NCI-H524 treated with DMSO at 0.1 percent for 48 hours (cell line): ENCODE measurements around the gene RPSA.
"Not testable (repeated sequence)": the region's sequence is repeated elsewhere in the genome, so short reads cannot be mapped to it uniquely, and the experiment has no call there.

Experiments used
- DNase-seq: peaks from one replicate; lab custom pipeline; 2025; lab: John Stamatoyannopoulos, UW

Gene RPSA

DNA sequence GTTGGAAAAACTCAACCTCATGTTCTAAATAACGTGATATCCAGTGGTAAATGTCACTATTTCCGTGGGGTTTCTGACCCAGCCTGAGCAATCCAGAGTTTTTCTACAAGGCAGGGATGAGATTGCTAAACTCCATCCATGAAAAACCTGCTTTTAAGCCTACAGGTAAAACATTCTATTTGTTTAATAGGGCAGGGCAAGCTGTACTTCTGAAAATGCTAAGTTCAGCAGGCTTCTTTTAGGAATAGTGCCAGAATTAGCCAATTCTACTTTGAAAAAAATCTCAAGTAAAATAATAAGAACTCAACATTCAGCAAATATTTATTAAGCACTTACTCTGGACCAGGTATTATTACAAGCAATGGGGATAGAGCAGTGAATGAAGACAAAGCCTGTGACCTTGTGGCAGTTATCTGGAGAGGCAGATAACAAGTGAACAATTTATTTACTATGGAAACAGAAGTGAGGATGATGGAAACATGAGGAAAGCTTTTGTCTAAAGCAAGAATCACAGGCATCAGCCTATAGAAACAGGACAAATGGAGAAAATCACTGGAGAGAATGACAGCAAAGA lies 13.3 kb downstream of the RPSA start:
- no peak for DNase-seq

DNA sequence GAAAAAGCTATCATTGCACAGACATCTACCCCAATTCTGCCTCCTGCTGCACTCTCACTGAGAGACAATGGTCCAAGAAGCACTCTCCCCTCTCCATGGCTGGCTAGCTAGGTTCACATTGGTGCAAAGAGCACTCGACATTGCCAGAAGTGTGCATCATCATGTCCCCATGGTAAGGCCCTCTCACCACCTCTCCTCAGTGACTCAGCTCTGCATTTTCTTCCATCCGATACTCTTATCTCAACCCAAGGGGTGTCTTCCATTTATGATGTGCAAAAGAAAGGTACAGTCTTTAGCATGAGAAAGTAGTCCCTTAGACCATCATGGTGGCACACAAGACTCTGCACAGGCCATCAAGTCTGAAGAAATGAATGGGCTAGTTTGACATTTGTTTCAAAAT lies 14.0 kb downstream of the RPSA start:
- no peak for DNase-seq

DNA sequence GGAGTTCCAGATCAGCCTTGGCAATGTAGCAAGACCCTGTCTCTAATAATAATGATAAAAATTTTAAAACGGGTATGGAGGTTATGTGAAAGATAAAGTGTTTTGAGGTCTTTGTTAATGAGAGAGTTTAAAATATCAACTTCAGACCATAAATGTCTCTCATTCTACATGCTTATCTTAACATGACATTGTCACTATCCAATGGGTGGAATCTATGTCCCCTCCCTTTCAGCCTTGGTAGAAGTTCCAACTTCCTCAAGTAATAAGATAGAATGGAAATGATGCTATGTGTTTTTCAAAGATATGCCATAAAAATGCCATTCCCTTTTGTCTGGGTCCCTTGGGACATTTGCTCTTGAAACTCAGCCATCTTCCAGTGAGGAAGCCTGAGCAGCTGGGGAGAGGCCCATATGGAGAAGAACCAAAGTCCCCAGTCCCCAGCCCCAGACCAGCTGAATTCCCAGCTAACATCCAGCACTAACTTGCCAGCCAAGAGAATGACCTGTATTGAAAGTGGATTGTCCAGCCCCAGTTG lies 17.0 kb downstream of the RPSA start:
- no peak for DNase-seq

DNA sequence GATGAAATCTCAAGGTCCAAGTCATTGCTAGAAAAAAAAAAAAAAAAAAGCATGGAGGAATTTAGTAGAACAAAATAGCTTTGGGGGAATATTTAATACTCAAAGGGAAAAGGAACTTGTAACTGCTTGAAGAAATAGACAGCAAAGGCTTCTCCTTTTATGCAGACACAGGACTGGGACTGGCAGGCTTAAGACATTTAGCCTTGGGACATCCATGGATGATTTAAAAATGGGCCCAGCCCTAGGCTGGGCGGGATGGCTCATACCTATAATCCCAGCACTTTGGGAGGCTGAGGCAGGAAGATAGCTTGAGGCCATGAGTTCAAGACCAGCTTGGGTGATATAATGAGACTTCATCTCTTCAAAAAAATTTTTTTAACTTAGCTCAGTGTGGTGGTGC lies 19.8 kb downstream of the RPSA start:
- DNase-seq: no peak

DNA sequence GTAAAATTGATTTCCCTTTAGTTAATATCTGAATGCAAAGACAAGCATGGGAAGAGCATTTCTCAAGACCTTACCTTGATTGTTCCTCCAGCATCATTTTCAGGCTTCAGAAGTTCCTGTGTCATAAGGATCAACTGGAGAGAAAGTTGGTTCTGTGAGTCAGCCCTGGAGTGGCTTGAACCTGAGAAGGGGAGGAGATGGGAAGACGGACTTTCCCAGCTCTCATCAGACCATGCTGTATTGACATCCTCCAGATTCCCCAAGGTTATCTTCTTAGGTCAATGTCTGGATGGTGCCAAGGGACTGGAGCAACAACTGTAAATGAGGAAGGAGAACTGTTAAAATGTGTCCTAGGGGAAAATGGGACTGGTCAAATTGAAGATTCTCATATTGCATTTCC lies 21.0 kb downstream of the RPSA start:
- no peak for DNase-seq

DNA sequence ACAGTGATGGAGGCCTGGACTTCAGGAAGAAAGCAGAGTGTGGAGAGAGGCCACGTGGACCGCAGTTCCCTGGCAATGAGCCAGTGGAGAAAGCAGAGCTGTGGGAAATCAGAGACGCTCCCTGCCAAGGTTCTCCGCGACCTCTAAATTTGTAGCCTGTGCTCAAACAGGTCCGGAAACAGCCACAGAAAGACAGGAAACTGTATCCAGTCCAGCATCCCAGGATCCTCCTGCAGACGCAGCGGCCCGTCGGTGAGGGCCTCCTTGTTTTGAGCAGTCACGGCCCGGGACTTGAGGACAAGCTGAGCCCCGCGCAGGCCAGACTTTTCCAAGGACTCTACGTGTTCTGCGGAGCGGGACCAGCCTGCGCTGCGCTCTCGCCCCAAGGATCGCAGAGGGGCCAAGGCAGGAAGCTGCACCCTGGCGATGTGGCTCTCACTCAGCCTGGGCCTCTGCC lies 22.3 kb downstream of the RPSA start:
- DNase-seq: no peak

DNA sequence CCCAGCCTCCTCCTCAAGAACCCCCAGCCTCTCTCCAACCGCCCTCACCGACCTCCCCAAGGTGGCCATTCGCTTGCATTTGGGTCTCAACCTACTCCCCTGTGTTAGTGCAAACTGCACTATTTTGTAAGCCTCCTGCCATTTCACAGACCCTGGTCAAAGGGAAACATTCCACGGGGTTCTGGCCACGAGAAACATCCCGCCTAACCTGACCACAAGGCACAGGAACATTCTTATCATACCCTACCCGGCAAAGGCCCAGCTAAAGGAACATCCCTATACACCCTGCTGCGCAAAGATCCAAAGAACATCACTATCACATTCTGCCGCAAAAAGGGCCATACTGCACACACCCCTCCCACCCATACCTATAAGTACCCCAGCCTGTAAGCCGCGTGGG lies 22.9 kb downstream of the RPSA start:
- DNase-seq: no peak

DNA sequence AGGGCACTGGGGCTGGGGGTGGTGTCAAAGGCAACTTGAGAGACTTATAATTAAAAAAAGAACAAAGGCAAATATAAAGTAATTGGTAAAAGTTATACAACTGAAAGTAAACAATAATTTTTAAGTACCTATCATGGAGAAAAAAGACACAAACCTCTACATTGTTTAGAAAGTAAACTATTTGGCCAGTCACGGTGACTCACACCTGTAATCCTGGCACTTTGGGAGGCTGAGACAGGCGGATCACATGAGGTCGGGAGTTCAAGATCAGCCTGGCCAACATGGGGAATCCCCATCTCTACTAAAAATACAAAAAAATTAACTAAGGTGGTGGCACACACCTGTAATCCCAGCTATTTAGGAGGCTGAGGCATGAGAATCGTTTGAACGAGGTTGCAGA lies 25.8 kb downstream of the RPSA start:
- no peak for DNase-seq

DNA sequence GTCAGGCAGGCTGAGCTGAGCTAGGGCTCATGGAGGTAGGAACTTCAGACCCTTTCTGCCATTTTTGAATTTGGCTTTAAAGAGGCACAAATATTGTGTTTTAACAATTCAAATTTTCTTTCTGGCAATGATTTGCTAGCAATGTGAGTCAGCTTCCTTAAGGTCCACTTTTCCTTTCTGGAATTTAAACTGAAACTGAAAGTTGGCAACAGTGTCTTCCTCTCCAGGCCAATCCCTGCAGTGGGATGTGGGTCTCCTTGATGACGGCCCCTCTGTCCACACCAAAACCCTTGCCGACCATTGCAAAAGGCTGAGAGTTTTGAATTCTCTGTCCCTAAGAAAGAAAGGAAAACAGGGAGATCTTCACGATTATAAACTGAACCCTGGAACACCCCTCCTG lies 27.1 kb downstream of the RPSA start:
- no peak for DNase-seq

DNA sequence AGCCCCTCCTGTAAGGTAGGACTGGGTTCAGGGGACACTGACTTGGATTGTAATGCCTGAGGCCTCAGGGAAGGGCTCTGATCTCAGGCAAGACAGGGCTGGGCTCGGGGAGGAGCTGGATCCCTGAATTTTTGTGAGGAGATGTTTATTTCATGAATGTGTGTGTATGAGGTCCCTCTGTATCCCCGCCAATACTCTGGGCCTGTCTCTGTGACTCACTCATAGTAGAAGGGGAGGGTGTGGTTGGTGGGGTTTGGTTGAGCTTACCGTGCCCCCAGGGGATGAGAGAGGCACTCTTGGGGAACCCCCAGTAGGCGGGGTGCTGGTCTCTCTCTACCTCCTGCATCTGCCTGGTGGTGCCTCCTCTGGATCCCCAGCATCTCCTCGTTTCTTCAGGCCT lies 28.1 kb downstream of the RPSA start:
- no peak for DNase-seq

DNA sequence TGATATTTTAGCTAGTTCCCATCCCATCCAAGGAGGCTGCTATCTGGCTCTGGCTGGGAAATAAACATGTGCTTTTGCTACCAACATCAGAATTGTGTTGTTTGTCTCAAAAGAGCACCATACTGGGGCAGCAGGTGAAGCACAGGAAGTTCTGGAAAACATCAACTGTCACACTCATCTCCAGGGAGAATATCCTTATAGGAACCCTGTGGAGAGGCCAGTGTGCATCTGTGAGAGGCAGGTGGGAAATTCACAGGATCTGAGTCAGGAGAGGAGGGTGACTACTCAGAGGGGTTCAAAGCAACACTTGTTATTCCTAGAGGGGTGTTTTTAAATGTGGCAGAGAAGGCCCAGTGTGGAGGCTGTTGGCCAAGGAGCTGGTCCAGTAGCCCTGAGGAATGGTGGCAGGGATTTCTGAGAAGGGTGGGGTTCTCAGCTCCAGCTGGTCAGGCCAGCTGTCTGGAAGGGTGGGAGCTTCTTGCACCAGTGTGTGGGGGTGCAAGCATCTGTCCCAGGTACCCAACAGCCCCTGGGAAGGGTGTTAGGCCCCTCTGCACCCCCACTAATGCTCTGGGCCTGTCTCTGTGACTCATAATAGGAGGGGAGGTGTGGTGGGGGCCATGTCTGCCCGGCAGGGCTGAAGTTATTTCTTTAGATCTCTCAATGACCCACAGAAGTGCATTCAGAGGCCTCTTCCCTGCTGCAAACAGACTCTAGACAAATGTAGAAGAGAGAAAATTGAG lies 28.7 kb downstream of the RPSA start:
- DNase-seq: no peak

DNA sequence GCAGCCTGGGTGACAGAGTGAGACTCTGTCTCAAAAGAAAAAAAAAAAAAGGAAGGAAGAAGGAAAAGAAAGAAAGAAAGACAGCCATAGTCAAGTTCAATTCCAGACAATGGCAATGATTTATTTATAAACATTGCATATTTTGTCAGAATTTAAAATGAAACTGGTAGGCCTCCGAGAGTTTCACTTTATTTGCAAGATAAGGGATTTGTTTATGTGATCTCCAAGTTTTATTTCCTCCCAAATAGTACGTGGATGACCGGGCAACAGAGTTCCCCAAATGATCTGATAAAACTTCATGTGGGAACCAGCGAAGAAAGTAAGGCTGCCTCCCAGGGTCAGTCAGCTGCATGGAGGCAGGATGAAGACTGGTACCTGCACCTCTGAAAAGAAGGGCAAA lies 32.4 kb downstream of the RPSA start:
- DNase-seq: no peak

DNA sequence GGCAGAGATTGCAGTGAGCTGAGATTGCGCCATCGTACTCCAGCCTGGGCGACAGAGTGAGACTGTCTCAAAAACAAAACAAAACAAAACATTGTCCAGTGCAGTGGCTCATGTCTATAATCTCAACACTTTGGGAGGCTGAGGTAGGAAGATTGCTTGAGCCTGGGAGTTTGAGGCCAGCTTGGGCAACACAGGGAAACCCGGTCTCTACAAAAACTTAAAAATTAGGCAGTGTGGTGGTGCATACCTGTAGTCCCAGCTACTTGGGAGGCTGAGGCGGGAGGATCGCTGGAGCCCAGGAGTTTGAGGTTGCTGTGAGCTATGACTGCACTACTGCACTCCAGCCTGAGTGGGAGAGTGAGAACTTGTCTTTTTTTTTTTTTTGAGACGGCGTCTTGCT lies 33.8 kb downstream of the RPSA start:
- DNase-seq: no peak

DNA sequence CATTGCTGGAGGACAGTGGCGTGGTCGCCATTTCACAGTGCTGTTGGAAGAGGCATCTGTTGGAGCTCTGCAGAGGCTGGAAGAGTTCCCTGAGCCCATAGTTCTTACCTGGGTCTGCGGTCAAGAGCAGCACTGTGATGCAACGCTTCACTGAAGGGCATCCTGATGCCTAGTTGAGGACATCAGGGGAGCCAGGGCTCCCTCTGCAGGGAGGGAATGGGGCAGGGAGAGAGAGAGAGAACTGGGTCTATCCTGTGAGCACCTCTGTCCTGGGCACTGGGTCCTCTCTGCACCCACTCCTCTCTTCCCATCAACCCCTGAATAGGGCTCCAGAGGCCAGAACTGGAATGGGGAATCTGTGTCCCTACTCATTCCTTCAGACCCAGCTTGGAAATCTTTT lies 37.0 kb downstream of the RPSA start:
- DNase-seq: no peak

DNA sequence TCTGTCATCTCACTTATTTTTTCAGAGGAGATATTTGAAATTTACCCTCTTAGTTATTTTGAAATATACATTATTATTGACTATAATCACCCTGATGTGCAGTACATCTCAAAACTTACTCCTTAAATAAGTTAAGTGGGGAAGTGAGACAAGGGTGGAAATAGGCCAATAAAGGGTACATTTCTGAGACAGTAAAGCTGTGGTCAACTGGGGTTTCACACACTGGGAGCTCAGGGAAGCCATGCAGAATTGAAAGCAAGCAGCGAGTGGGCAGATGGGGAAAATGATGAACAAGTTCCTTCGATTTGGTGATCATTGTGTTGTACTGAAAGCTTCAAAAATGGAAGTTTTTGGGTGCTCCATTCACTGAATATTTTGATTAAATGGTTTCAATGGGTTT lies 39.4 kb downstream of the RPSA start:
- no peak for DNase-seq

DNA sequence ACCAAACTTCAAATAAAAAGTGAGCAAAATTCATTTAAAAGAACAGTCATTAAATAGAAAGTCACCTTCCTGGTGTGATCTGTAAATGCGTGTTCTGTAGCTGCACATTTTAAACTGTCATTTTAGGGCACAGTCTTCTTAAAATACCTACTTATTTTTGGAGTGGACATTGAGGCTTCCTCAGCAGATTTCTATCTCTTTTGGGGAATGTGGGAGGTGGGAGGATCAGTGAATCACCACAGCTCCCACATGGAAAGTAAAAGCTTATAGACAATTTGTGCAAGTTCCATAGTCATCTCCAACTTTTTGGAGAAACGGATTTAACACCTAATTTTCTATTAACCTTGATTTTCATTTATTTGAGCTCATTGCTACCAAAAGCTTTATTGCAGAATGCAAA lies 39.9 kb downstream of the RPSA start:
- DNase-seq: no peak

DNA sequence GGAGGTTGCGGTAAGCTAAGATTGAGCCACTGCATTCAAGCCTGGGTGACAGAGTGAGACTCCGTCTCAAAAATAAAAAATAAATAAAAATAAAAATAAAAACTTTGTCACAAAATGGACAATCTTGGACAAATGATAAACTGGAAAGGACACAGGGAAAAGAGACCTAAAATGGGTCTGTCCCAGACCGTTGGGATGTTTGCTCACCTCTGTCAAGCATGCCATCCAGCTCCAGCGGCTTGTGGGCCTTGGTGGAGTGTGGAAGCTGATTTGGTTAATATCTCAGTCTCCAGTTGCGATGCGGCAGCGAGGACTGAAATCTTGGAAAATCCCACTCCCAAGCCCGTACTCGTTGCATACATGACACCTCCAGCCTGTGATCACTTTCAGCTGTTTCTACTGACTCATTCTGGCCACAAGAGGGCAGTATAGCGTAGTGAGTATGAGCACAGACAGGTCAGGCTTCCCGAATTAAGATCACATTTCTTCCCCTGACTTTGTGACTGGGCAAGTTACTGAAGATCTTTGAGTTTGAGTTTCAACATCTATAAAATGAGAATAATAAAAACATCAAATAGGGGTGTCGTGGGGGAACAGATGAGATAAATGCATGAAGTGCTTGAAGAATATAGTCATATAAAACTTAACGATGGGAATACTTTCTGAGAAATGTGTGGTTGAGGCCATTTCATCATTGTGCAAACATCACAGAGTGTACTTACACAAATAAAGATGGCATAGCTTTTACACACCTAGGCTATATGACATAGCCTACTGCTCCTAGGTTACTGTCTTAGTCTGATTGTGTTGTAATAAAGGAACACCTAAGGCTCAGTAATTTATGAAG lies 41.3 kb downstream of the RPSA start:
- peak; percentile 28 for DNase-seq

DNA sequence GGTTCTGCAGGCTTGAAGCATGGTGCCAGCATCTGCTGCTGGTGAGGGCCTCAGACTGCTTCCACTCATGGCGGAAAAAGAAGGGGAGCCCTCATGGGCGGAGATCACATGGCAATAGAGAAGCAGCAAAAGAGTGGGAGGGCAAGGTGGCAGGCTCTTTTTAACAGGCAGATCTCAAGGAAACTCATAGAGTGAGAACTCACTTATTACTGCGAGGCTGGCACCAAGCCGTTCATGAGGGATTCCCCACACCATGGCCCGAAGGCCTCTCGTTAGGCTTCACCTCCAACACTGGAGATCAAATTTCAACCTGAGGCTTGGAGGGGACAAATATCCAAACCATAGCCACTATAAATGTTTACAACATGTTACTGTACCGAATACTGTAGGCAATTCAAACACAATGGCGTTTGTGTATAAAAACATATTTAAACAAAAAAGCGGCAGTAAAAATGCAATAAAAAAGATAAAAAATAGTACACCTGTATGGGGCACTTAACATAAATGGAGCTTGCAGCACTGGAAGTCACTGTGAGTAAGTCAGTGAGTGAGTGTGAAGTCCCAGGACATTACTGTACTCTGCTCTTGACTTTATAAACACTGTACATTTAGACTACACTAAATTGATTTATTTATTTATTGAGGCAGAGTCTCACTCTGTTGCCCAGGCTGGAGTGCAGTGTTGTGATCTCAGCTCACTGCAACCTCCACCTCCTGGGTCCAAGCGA lies 42.1 kb downstream of the RPSA start:
- DNase-seq: no peak

DNA sequence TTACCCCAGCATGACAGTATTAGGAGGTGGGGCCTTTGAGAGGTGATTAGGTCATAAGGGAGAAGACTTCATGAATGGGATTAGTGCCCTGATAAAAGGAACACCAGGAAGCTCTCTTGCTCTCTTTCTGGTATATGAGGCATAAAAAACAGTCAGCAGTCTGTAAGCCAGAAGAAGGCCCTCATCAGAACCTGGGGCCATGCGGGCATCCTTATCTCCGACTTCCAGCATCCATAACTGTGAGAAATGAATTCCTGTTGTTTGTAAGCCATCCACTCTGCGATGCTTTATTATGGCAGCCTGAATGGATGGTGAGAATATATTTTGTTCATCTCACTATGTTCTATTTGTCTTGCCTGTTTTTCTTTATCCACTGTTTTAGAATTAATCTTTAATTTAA lies 43.3 kb downstream of the RPSA start:
- no peak for DNase-seq

DNA sequence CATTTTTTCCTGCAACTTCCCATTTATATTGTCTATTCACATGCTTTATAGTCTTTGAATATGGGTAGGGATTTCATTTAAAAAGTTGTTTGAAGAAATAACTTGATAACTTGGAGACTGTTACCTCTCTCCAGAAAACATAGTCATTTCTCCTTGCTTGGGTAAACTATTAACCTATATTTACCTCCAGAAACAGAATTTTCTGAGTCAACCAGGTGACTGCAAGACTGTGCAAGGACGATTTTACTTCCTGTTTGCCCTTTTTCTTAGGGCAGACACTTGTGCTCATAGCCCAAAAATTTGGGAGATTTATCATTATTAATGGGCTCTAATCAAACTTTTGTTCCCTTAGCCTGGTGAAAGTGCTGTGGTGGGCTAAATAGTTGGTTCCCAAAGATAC lies 46.6 kb downstream of the RPSA start:
- no peak for DNase-seq

DNA sequence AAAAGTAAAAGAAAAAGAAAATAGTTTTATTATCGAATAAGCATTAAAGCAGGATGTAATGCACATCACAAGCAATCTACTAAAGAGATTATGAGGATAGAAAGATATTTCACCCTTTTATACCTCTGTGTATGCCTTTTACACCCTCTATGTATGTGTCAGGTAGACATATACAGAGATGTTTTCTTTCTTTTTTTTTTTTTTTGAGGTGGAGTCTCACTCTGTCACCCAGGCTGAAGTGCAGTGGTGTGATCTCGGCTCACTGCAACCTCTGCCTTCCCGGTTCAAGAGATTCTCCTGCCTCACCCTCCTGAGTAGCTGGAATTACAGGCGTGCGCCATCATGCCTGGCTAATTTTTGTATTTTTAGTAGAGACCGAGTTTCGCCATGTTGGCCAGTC lies 47.4 kb downstream of the RPSA start:
- not testable (repeated sequence) for DNase-seq

DNA sequence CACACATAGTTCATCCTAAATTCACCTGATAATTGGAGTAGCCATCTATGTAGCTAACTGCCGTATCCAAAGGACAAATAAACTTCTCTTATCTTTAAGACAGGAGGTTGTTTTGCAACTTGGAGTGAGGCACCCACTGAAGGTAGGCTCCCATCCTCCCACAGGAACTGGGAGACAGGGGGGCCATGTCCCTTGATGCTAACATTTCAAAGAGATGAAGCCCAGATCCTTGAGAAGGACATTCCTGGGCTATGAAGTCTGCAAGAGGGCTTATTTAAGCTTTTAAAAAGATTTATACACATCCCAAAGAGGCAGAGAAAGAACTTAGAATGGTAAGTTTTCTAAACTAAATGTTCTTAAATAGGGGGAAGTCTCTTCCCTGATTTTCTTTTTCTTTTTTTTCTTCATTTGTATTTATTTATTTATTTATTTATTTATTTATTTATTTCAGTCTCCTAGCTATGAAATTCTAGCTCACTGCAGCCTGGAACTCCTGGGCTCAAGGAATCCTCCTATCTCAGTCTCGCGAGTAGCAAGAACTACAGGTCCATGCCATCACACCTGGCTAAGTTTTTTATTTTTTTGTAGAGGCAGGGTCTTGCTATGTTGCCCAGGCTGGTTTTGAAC lies 48.2 kb downstream of the RPSA start:
- no peak for DNase-seq
